OCI-LY7 (cell line): Measurements from ENCODE around the gene DFFB. TPM values are rescaled to one million over a fixed set of nuclear protein-coding genes. Genes with fewer than 3 reads are reported as not detected.

Experiments used
- BruUV-seq: library from RNA; stranded (reverse); fragments of 400-500 nt; replicated peaks from 2 replicates; lab custom pipeline; 2021; lab: Mats Ljungman, UMichigan
- CTCF ChIA-PET: fragments of 300-600 bp; sonication (Branson Sonifier 250); formaldehyde crosslinking; loops from one replicate; lab custom pipeline; 2022; ENCODE audit warnings: antibody characterized with exemption; ENCODE audit not compliant: unreplicated experiment; lab: Charles Lee
- POLR2A ChIA-PET: fragments of 300-600 bp; sonication (Branson Sonifier 250); formaldehyde crosslinking; loops from one replicate; lab custom pipeline; 2022; ENCODE audit warnings: antibody characterized with exemption; lab: Charles Lee
- DNase-seq: peaks from one replicate; pipeline ENCODE4 v3.0.0-alpha.2; 2015; ENCODE audit warnings: low spot score
- H2AFZ ChIP-seq: fragments of 200-600 bp; sonication (generic), shearing (Covaris generic); 2 replicates; pipeline ENCODE4 v1.6.1; 2014; ENCODE audit warnings: mild to moderate bottlenecking, antibody characterized with exemption, low read length, moderate library complexity
- H3K27ac ChIP-seq: fragments of 200-600 bp; sonication (generic); 2 replicates; pipeline ENCODE4 v1.5.1; 2014; ENCODE audit warnings: mixed run types, low read depth, mild to moderate bottlenecking, moderate library complexity, low read length, inconsistent platforms; ENCODE audit not compliant: poor library complexity, severe bottlenecking
- H3K36me3 ChIP-seq: fragments of 200-600 bp; sonication (generic); 2 replicates; pipeline ENCODE4 v1.6.1; 2014; ENCODE audit warnings: mild to moderate bottlenecking, antibody characterized with exemption, low read length, moderate library complexity, mixed read lengths; ENCODE audit not compliant: insufficient read depth
- H3K4me1 ChIP-seq: fragments of 200-600 bp; sonication (generic); 2 replicates; pipeline ENCODE4 v1.5.1; 2014; ENCODE audit warnings: mild to moderate bottlenecking, low read length; ENCODE audit not compliant: insufficient read depth, poor library complexity, severe bottlenecking
- H3K4me2 ChIP-seq: fragments of 200-600 bp; sonication (generic); 2 replicates; pipeline ENCODE4 v1.6.1; 2014; ENCODE audit warnings: mild to moderate bottlenecking, low read length
- H3K4me3 ChIP-seq: fragments of 200-600 bp; sonication (generic); 2 replicates; pipeline ENCODE4 v1.5.1; 2014; ENCODE audit warnings: mild to moderate bottlenecking, low read depth, low read length; ENCODE audit not compliant: poor library complexity, severe bottlenecking
- H3K79me2 ChIP-seq: fragments of 200-600 bp; sonication (generic); 2 replicates; pipeline ENCODE4 v1.6.1; 2016; ENCODE audit warnings: low read depth, mild to moderate bottlenecking, low read length, moderate library complexity, mixed read lengths; ENCODE audit not compliant: insufficient read depth
- H3K9me2 ChIP-seq: fragments of 200-600 bp; sonication (generic); 2 replicates; pipeline ENCODE4 v1.6.1; 2016; ENCODE audit warnings: mild to moderate bottlenecking, low read length, mixed read lengths; ENCODE audit not compliant: insufficient read depth
- H3K9me3 ChIP-seq: fragments of 200-600 bp; sonication (generic); 2 replicates; pipeline ENCODE4 v1.6.1; 2014; ENCODE audit warnings: mild to moderate bottlenecking, mixed run types, low read length, mixed read lengths
- H4K20me1 ChIP-seq: fragments of 200-600 bp; sonication (generic); 2 replicates; pipeline ENCODE4 v1.6.1; 2014; ENCODE audit warnings: mild to moderate bottlenecking, antibody characterized with exemption, low read length, moderate library complexity, mixed read lengths; ENCODE audit not compliant: insufficient read depth
- EZH2phosphoT487 ChIP-seq: fragments of 200-600 bp; sonication (generic); IDR thresholded peaks from 2 replicates; pipeline ENCODE4 v1.6.1; 2018; ENCODE audit warnings: low read depth, borderline replicate concordance, mild to moderate bottlenecking, mixed run types, antibody characterized with exemption, low read length, moderate library complexity, mixed read lengths
- intact Hi-C: fragments of 100-400 bp; cut with micrococcal nuclease; formaldehyde crosslinking; loops from one replicate; pipeline ENCODE4 v1.10.0; 2022; ENCODE audit not compliant: unreplicated experiment
- total RNA-seq, 2 experiments: library from RNA; depleted of rRNA in 1 of 2; stranded (reverse); fragments of >200 nt in 1 of 2; shearing (Covaris generic) in 1 of 2; gene quantifications; 2 replicates each; pipeline ENCODE4 v1.2.3, GENCODE V29; 2014 to 2022
- TF ChIP-seq, protein P1 (sequence below): fragments of 200-600 bp; sonication (generic); conservative IDR thresholded peaks from 2 replicates; pipeline ENCODE4 v1.5.1; 2014; ENCODE audit warnings: mild to moderate bottlenecking, antibody characterized with exemption, low read length, moderate library complexity, mixed read lengths

Gene DFFB
- total RNA-seq, 2 experiments from 2014 or later: 15.2 to 17.9 TPM

DNA sequence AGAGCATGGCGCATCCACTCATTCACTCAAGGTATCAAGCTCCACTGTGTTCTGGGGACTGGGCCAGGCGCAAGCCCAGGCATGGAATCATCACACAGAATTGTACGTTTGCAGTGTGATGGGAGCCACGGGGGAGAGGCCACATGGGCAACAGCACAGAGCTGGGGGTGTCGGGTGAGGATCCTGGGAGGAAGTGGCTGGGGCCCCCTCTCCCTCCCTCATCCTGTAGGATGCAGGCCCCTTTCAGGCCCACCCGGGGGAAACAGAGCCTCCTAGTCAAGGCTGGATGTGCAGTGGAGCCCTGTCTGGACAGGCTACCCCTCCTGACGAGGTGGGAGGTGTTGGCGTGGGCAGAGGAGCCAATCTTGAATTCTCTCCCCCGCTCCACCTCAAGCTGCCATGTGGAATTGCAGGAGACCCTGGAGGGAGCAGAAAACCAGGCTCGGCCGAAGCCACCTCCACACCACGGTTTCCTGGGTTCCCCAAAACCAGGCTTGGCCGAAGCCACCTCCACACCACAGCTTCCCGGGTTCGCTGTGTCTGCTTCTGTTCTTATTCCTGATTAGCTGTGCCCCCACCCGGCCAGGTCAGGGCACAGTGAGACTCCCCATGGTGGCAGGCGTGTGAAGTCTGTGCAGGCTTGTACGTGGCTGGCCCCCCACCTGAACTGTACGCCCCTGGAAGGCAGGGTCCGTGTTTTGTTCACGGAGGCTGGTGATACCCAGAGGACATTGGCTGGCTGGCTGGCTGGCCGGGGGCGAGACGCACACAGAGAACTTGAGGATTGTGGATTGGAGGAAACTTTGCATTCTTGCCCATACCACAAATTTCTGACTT is 46.9 kb downstream of the DFFB start:
- H3K79me2 ChIP-seq: peaks cover 55% of the 10 kb centered on the region
- peaks cover 81% of the 10 kb centered on the region for H3K4me1 ChIP-seq
- peak overlapping the region; percentile 32; the same call in 1 of the 2 replicates for H2AFZ ChIP-seq
- no peaks in the 10 kb centered on the region for H3K9me3 ChIP-seq
- peak; percentile 49 for DNase-seq
- BruUV-seq: no TSS peak
- CTCF ChIA-PET: interaction anchor here (0.6 to 1.9 kb wide), 3 partner anchors 47 to 124 kb away, joined by 3 to 7 read pairs (median 3); partner anchors contain the start of genes CEP104 and DFFB
- intact Hi-C loops: loop anchor here (5.0 kb wide), 3 partner anchors 132 to 1318 kb away; partner anchors contain the start of gene SMIM1
- H3K36me3 ChIP-seq: no peaks in the 10 kb centered on the region
- peak overlapping the region; percentile 88 for H3K4me2 ChIP-seq
- POLR2A ChIA-PET: interaction anchor here (0.6 to 4.6 kb wide), 6 partner anchors 9 to 143 kb away, joined by 3 to 31 read pairs (median 5); no protein-coding TSS in a partner anchor
- no peaks in the 10 kb centered on the region for H3K9me2 ChIP-seq
- H3K27ac ChIP-seq: peak overlapping the region; percentile 100
- peak overlapping the region; percentile 96 for H3K4me3 ChIP-seq
- no peak for TF ChIP-seq EZH2phosphoT487
- TF ChIP-seq, protein P1, sequence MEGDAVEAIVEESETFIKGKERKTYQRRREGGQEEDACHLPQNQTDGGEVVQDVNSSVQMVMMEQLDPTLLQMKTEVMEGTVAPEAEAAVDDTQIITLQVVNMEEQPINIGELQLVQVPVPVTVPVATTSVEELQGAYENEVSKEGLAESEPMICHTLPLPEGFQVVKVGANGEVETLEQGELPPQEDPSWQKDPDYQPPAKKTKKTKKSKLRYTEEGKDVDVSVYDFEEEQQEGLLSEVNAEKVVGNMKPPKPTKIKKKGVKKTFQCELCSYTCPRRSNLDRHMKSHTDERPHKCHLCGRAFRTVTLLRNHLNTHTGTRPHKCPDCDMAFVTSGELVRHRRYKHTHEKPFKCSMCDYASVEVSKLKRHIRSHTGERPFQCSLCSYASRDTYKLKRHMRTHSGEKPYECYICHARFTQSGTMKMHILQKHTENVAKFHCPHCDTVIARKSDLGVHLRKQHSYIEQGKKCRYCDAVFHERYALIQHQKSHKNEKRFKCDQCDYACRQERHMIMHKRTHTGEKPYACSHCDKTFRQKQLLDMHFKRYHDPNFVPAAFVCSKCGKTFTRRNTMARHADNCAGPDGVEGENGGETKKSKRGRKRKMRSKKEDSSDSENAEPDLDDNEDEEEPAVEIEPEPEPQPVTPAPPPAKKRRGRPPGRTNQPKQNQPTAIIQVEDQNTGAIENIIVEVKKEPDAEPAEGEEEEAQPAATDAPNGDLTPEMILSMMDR: peak; percentile 27; the same call in 1 of the 2 replicates
- H4K20me1 ChIP-seq: no peaks in the 10 kb centered on the region

DNA sequence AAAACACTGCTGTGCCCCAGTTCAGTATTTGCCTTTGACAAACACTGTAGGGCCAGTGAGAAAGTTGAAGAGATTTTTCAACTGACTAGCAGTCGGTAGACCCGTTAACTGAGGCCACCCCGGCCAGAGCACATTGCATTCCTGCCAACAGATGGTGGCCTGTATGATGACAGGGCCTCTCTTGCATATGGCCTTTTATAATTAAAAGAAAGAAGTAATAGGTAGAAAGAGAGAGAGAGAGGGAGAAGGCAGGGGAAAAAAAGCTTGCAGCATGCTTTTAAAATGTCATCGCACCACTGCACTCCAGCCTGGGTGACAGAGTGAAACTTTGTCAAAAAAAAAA is 47.5 kb downstream of the DFFB start:
- Histone ChIP-seq H2AFZ (peak overlapping the region; percentile 32; the same call in 1 of the 2 replicates), H3K27ac (peak overlapping the region; percentile 100), H4K20me1 (no peaks in the 10 kb centered on the region), H3K9me2 (no peaks in the 10 kb centered on the region), H3K9me3 (no peaks in the 10 kb centered on the region), H3K4me3 (peak overlapping the region; percentile 96), H3K4me1 (peaks cover 86% of the 10 kb centered on the region), H3K36me3 (no peaks in the 10 kb centered on the region), H3K79me2 (peaks cover 49% of the 10 kb centered on the region; the same call in 1 of the 2 replicates), H3K4me2 (peak overlapping the region; percentile 88)
- DNase-seq: peak; percentile 49
- intact Hi-C loops: loop anchor here (5.0 kb wide), 3 partner anchors 133 to 1317 kb away; partner anchors contain the start of gene SMIM1
- TF ChIP-seq, protein P1: no peak
- BruUV-seq: no TSS peak
- ChIA-PET CTCF (no interaction called here), POLR2A (interaction anchor here (0.6 to 4.6 kb wide), 2 partner anchors 10 to 143 kb away, joined by 3 to 31 read pairs; no protein-coding TSS in a partner anchor)
